CD4-positive, alpha-beta T cell treated with Interleukin-10 for 1 hour (primary cell): ENCODE results near the gene ZFC3H1.

ENCODE experiments used
- DNase-seq: peaks from one replicate; pipeline ENCODE4 v3.0.0-alpha.2; 2020

Gene ZFC3H1

DNA sequence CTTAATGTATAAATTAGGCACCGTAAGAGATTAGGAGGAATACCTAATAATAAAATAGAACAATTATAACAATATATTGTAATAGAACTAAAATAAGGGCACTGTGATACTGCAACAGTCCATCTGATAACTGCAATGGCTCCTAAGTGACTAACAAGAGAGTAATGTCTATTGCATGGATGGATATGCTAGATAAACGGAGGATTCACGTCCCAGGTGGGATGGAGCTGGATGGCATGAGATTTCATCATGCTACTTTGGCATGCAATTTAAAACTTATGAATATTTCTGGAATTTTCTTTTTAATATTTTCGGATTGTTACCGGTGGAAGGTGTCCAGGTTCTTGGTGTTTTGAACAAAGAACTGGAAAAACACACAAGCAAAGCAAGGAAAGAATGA is 20.0 kb upstream of the ZFC3H1 start:
- DNase-seq, result no peak

DNA sequence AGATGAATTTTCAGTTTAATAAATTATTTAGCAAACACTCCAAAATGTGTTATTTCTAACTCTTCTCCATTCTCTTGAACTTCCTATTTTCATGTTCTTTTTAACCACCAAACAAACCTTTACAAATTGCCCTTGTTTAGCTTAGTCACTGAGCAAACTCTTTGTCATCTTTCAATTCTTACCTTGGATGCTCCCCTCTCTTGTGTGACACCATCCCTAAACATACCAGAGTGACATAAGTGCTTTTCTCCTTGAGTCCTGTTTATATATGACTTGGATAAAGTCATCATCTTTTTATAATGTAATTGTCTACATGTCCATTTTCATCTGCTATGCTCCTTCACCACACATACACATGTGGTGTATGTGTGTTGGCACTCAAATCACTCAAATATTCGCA is 18.8 kb upstream of the ZFC3H1 start:
- DNase-seq, result no peak

DNA sequence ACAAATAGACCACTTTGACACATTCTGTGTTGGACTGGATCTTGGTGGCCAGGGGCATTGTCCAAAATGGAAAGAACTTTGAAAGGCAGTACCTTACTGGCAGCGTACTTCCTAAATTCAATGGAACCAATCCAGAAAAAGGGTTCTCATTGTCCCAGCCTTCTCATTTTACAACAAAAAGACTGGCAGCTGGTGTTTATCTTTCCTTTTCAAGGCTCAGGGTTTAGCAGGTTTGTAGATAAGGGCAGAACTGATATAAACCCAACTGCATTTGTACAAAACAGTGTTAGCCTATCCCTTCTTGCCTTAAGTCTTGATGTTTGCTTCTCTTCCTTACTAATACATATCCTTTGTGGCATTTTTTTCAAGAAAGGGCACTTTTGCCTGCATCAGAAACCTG is 8.2 kb upstream of the ZFC3H1 start:
- no peak for DNase-seq

DNA sequence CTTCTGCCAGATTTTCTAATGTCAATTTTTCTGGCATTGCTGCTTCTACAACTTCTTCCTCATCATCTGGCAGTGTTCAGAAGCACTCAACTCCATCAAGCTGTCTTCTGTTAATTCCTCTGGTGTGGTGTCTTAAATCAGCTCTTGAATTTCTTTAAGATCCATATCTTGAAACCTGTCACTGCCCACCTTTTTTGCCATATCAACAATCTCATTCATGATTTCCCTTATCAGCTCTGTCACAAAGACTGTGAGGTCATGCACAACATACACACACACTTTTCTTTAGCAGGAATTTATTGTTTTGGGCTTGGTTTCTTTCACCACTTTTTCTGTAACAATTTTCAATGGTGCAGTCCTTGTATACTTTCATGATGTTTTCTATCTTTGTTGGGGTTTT is 7.7 kb upstream of the ZFC3H1 start:
- DNase-seq, result no peak

DNA sequence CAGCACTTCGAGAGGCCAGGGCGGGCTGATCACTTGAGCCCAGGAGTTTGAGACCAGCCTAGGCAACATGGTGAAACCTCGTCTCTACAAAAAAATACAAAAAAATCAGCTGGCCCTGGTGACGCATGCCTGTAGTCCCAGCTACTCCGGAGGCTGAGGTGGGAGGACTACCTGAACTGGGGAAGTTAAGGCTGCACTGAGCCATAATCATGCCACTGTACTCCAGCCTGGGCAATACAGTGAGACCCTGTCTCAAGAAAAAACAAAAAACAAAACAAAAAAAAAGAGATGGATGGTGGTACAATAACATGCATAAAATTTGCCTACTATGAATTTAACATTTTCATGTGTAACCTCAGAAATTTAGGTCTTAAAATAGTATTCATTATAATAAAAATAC is 2.6 kb upstream of the ZFC3H1 start:
- DNase-seq, result no peak

DNA sequence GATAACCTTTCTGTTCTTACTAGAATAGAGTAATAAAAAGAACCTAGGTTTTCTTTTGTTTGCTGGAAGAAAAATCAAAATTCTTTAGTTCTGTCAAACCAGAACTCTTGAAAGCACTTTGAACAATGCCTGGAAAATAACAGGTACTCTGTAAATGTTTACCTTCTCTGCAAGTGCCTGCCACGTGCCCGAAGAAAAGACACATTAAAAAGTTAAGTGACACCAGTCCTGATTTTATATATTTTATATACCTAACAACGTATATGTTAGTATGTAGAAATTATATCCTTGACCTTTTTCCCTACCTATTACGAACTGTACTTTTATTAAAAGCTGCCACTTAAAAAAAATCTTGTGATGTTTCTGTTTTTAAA is 1.4 kb upstream of the ZFC3H1 start:
- no peak for DNase-seq

DNA sequence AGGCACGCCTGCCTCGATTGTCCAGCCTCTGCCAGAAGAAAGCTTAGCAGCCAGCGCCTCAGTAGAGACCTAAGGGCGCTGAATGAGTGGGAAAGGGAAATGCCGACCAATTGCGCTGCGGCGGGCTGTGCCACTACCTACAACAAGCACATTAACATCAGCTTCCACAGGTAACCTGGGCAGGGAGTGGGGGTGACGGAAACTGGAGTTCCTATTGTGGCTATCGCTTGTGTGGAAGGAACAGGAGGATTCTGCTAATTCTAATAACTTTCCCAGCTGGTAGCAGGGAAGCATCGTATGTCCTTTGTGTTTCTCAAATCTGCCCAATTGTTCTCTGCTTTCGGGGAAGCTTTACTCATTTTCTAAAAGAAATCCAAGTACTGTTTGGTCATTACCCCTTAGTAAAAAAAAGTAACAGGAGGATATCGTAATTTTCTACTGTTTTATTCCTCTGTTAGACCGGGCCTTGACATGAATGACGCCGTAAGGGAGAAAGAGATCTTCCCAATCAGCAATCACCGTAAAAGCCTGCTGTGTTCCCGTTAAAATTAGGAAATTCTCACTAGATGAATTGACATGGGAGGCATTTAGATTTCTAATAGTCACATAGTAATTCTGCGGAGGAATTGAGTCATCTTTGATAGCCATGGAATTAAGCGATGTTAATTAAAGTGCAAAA is 902 bp upstream of the ZFC3H1 start:
- no peak for DNase-seq

DNA sequence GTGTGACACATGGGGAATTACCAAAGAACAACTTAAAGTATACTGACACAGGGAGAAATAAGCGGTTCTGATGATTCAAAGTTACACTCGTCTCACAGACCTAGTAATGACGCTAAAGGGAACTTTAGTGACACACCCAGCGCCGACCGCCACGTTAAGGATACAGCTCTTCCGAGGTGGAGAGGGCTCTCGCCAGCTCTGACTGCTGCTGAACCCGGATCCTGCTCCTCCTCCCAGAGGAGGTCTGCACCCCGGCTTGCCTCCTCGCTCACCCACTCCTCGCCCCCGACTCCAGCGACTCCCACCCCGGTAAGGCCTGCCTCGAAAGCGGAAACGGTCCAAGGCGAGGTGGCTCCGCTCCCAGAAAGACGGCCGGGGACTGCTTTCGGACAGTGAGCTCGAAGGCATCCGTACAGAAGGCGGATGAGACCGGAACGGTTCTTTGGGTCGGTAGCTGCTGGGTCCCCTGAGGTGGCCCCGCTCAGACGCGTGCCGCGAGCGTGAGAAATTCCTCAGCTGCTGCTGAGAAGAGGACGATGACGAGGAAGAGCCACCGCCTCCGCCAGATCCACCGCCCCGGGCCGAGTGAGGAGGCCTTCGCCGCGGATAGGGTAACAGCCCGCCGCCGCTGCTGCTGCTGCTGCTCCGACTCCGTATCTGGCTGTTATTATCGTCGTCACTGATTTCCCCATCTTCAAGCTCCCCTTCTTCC is 643 bp downstream of the ZFC3H1 start:
- DNase-seq, result peak; percentile 77

DNA sequence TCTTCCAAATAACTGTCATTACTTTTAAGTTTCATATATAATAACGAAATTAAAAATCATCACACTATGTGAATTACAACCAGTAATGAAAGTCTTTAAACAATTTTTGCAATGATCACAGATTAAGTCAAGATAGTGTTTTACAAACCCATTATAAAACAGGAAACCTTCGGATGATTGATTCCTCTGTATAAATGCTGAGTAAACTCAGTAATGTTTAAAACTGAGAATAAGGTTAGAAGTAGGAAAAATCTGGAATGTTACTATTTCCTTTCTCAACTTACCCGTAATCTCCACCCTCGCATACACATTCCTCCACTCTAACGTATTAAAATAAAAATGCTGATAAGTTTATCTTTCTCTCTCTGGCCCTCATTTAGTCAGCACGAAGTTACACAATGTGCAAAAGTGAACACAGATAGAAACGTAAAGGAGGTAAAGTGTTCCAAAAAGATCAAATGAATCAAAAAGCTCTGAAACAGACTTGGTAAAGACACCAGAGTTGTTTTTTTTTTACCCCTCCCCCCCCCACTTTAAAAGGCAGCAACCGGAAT is 1.6 kb downstream of the ZFC3H1 start:
- DNase-seq, result no peak

DNA sequence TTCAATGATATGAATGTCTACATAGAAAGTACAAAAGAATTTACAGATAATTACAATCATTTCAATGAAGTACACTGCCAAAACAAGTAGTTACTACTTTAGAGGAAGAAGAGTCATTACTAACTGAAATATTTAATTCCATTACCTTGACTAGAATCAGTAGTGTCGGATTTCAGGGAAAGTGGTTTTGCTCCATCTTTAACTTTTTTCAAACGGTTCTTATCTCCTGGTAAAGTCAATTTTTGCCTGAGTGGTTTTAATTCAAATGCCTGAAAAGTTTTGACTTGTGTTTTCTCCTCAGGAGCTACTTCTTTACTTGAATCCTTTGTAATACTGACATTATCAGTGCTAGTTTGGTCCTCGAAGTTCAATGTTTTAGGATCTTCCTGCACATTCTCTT is 6.9 kb downstream of the ZFC3H1 start:
- no peak for DNase-seq

DNA sequence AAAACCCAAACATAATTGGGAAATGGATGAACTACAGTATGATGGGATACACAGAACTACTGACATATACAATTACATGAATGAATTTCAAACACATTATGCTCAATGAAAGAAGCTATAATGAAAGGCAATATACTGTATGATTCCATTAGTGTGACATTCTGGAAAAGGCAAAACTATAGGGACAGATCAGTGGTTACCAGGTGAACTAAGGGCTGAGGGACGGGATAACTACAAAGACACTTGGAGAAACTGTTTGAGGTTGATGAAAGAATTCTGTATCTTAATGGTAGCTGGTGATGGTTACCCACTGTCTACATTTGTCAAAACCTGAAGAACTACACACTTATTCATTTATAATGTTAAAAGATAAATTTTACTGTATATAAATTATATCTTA is 7.7 kb downstream of the ZFC3H1 start:
- no peak for DNase-seq

DNA sequence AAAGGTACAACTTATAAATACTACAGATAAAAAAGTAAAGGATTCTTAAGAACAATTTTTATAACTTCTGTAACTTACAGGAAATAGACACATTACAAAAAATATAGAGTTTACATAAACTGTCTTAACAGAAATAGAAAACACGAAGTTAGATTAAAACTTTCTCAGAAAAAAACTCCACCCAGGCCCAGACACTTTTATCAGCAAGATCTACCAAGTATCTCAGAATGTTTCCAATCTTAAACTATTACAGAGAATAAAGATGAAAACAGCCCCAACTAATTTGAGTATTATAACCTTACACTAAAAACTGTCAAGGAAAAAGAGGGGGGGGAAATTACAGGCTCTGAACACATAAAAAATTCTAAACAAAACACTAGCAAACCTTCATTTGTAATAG is 8.2 kb downstream of the ZFC3H1 start:
- no peak for DNase-seq

DNA sequence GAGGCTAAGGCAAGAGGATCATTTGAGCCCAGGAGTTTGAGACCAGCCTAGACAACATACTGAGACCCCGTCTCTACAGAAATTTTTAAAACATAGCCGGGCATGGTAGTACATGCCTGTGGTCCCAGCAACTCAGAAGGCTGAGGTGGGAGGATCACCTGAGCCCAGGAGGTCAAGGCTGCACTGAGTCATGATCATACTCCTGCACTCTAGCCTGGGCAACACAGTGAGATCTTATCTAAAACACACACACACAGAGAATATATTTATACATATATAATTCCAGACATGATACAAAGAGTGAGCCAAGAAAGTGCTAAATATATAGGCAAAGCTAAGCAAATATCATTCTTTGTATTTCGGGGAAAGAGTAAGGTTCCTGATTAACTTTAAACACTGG is 9.4 kb downstream of the ZFC3H1 start:
- no peak for DNase-seq

DNA sequence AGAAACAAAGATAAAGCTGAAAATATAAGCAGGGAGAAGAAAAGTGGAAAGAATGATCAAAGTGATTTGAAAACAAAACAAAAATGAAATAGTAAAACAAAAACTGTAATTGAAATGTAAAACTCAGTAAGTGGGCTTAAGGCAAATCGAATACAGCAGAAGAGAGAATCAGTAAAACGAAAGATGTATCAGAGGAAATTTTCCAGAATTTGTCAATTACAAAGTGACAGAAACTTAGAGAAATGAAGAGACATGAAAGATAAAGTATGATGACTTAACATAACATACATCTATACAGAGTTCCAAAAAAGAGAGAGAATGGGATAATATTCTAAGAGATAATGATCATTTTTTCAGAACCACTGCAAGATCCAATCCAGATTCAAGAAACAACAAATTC is 10.5 kb downstream of the ZFC3H1 start:
- no peak for DNase-seq

DNA sequence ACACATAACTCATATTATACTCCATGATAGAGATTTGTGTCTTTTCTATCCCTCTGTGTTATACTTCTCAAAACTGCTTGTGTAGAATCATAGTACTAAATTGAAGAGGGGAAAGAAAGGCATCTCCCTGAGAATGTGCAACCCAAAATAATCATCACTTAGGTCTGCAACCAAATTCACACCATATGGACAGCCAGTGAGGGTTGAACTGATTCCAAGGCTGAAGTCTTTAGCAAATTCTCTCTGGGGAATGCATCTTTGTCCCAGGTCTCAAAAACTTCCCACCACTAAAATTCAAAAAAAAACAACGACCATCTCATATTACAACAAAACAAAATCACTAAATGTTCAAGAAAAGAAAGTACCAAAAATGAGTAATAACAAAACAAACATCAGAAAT is 11.0 kb downstream of the ZFC3H1 start:
- DNase-seq, result no peak

DNA sequence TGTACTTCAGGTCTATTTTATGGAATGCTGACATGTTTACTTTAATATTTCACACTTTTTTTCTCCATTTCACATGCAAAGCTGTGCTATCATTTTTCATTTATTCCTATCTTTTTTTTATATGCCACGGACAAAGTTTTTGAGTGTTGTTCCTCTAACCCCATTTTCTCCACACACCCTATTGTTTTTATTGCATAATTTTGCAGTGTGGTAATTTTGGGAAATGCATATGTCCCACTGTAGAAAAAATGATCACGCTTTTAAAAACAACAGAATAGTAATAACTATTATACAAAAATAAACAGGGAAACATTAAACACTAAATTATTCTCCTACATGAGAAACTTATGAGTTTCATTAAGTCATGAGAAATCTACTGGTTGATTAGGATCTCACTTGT is 14.2 kb downstream of the ZFC3H1 start:
- no peak for DNase-seq

DNA sequence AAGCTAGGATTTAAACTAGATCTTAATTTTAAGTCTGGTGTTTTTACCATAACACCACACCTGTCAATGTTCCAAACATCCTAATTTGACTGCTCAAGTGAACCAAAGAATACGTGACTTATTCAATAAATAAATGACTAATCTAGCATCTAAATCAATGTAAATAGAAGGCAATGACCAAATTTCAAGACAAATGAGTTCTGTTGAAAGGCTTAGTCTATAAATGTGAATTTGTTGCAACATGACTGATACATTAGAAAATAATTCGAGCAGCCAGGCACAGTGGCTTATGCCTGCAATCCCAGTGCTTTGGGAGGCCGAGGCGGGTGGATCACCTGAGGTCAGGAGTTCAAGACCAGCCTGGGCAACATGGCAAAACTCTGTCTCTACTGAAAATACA is 15.1 kb downstream of the ZFC3H1 start:
- no peak for DNase-seq

DNA sequence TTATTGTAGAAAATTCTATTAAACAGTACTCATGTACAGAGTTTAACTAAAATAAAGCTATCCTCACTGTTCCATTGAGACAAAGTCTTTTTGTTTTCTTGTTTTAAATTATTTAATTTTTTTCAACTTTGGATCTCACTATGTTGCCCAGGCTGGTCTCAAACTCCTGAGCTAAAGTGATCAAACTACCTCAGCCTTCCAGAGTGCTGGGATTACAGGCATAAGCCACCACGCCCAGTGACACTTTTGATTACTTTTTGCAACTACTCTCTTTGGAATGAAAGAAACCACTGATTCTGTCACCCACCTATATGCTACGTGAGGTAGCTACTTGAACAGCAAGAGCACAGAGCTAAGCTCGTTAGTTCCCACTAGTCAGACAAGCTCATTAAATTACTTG is 17.1 kb downstream of the ZFC3H1 start:
- no peak for DNase-seq

DNA sequence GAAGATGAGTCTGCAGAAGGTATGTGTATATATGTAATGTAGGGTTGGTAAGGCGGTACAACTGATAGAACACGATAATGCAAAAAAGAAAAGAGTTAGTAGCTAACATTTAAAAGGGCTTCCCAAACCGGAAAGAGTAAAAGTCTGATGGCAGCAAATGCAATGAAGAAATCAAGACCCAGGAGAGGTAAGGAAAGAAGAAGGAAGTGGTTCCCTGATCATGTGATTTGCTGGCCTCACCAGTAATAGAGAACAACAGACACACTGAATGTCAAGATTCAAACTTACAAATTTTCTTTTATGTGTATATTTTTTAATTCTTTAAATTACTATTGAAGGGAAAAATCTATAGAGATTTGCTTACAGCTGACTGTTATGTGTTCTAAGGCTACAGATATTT is 18.4 kb downstream of the ZFC3H1 start:
- no peak for DNase-seq

DNA sequence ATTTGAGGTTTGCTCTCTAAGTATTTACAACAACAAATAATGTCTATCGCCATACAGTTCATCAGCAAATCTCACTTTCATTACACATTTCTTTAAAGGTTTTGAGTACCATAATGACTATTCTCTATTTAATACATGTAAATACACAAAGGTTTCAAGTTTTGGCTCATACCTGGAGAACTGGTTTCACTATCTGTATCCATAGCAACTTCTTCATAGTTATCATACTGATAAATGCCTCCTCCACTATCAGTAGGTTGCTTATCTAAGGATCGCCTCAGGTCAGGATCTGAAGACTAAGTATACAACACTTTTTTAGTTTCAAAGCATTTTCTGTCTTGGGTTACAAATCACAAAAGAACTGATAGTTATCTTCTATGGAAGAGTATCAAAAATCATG is 21.4 kb downstream of the ZFC3H1 start:
- DNase-seq, result no peak

DNA sequence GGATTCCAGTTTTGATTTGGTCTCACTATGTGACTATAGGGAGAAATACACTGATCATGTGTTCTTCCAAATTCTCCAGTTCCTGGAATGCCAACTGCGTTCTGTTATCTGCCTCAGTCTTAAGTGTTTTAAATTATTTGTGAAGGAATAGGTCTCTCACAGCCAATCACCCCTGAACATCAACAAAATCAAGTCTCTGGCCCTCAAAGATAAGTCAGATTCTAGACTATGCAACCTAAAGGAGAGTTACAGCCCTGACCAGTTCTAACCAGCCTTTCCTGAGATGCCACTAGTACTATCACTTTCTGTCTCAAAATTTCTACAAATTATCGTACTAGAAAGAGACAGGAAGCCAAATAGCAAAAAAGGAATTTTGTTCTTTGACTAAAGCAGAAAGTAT is 22.3 kb downstream of the ZFC3H1 start:
- DNase-seq, result no peak

DNA sequence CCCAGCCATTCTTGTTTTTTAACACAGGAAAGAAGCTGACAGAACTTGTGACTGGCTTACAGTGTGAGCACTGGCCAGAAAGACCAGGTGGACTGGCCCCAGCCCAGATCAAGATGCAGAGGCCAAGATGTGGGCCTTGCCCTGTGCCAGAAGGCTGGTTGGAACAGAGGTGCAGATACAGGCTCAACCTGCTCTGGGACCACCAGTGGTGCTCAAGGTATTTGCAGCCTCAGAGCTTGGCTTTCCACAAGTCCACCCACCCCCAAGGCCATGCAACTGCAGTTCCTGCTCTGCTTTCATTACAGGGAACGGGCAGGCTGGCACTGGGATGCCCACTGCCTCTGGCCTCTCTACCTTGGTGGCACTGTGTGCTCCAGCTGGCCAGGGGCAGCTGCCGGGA is 23.3 kb downstream of the ZFC3H1 start:
- DNase-seq, result no peak

DNA sequence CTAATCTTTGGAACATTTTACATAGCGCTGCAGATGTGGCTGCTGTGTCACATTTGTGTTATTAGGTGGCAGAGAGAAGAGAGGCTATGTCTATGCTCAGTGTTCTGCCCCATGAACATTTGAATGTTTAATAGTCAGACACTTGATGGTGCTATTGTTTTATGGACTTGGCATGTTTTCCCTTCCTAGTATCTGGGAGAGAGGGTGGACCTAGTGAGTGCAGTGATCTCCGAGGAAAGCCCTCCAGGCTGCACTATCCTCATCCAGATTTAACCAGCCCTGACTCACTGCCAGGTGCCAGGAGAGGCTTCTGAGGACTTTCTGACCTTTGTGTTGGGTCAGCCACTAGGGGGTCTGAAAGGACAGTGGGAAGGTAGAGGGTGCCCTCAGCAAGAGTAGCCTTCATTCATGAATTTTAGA is 24.3 kb downstream of the ZFC3H1 start:
- no peak for DNase-seq

DNA sequence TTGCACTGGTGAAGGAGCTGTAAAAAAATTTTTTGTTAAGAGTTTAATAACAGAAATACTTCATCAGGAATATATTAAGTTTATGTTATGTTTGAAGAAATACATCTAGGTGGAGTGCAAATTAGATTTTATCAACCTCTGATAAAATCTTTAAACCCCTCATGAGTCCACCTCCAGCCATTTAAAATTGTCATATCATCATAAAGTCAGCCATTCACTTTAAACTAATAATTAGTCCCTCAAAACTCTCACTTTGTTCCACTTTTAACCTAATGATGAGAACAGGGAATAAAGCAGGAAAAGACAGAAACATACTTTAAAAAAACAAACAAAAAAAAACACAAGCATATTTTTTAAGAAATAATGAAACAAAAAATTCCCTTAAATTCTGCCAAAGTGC is 25.1 kb downstream of the ZFC3H1 start:
- no peak for DNase-seq

DNA sequence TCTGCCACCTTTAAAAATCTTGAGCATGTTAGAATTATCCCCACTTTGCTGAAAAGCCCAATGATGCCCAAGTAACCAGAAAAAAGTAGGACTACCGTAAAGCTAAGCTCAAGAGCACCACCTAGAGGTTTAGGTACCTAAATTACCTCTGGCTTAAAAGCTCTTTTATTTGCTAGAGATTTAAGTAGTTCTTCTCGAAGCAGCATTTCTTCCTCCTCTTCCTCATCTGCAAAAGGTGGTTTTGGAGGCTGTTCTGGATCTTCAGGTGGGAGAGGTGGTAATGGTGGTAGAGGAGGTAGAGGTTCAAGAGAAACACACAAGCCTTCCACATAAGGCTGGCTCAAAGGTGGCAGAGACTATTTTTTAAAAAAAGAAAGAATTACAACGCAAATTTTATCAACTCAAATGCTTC is 26.9 kb downstream of the ZFC3H1 start:
- DNase-seq, result peak; percentile 68
